ENCODE results near the gene BRPF3. TPM values are rescaled to one million over a fixed set of nuclear protein-coding genes. Genes with fewer than 3 reads are reported as not detected.

BRPF3 gene
- polyA plus RNA-seq, 1 donor from 2014 or later: 10.1 TPM

DNA sequence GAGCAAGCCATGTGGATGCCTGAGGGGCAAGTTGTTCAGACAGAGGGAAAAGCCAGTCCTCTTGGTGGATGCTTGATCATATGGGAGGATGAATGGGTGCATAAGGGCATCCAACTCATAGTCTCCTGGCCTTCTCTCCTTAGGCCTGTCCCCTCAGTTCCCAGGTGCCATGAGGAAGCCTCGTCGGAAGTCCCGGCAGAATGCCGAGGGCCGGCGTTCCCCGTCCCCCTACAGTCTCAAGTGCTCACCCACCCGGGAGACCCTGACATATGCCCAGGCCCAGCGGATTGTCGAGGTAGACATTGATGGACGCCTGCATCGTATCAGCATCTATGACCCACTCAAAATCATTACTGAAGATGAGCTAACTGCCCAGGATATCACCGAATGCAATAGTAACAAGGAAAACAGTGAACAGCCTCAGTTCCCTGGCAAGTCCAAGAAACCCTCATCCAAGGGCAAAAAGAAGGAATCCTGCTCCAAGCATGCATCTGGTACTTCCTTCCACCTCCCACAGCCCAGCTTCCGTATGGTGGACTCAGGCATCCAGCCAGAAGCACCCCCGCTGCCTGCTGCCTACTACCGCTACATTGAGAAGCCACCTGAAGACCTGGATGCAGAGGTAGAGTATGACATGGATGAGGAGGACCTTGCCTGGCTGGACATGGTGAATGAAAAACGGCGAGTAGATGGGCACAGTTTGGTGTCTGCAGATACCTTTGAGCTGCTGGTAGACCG is 3.8 kb downstream of the BRPF3 start:
- H3K36me3 ChIP-seq (ENCODE audit: insufficient read depth, low read length): peaks cover 36% of the 10 kb centered on the region

DNA sequence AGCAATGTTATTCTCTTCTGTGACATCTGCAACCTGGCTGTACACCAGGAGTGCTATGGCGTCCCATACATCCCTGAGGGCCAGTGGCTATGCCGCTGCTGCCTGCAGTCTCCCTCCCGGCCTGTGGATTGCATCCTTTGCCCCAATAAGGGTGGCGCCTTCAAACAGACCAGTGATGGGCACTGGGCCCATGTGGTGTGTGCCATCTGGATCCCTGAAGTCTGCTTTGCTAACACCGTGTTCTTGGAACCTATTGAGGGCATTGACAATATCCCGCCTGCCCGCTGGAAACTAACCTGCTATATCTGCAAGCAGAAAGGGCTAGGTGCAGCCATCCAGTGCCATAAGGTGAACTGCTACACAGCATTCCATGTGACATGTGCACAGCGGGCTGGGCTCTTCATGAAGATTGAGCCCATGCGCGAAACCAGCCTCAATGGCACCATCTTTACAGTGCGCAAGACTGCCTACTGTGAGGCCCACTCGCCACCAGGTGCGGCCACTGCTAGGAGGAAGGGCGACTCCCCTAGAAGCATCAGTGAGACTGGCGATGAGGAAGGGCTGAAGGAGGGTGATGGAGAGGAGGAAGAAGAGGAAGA is 4.6 kb downstream of the BRPF3 start:
- Histone ChIP-seq H3K9me3 (ENCODE audit: low read length) (no peaks in the 10 kb centered on the region), H3K79me2 (replicated peaks; ENCODE audit: insufficient read depth, low read length) (peaks cover 82% of the 10 kb centered on the region), H3K27me3 (ENCODE audit: insufficient read depth, low read depth, low read length) (no peaks in the 10 kb centered on the region), H3K9ac (ENCODE audit: low read length) (no peak overlapping the region), H3K36me3 (ENCODE audit: insufficient read depth, low read length) (peaks cover 36% of the 10 kb centered on the region), H3F3A (ENCODE audit: insufficient read depth, low read length, poor library complexity, severe bottlenecking) (no peaks in the 10 kb centered on the region), H3K27ac (ENCODE audit: low read length) (no peak overlapping the region), H3K9me2 (ENCODE audit: insufficient read depth, low read length) (no peaks in the 10 kb centered on the region), H3K4me3 (ENCODE audit: low read length) (peak overlapping the region; percentile 39), H3K4me2 (ENCODE audit: low read length) (no peak overlapping the region), H4K20me1 (ENCODE audit: insufficient read depth) (no peaks in the 10 kb centered on the region), H2AFZ (ENCODE audit: low read depth, low read length) (no peak overlapping the region)
- no peak for TF ChIP-seq MXI1 (conservative IDR thresholded peaks at IDR 0.05; ENCODE audit: poor library complexity, severe bottlenecking)
- no peak for TF ChIP-seq RAD21 (conservative IDR thresholded peaks at IDR 0.05)
- no peak for TF ChIP-seq SMC3 (conservative IDR thresholded peaks at IDR 0.05; ENCODE audit: poor library complexity)
- no peak for TF ChIP-seq EP300 (conservative IDR thresholded peaks at IDR 0.05; ENCODE audit: poor library complexity, severe bottlenecking)
- no peak for TF ChIP-seq POLR2AphosphoS5 (IDR thresholded peaks at IDR 0.05)
- TF ChIP-seq, protein P1, sequence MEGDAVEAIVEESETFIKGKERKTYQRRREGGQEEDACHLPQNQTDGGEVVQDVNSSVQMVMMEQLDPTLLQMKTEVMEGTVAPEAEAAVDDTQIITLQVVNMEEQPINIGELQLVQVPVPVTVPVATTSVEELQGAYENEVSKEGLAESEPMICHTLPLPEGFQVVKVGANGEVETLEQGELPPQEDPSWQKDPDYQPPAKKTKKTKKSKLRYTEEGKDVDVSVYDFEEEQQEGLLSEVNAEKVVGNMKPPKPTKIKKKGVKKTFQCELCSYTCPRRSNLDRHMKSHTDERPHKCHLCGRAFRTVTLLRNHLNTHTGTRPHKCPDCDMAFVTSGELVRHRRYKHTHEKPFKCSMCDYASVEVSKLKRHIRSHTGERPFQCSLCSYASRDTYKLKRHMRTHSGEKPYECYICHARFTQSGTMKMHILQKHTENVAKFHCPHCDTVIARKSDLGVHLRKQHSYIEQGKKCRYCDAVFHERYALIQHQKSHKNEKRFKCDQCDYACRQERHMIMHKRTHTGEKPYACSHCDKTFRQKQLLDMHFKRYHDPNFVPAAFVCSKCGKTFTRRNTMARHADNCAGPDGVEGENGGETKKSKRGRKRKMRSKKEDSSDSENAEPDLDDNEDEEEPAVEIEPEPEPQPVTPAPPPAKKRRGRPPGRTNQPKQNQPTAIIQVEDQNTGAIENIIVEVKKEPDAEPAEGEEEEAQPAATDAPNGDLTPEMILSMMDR (IDR thresholded peaks at IDR 0.05; ENCODE audit: poor library complexity, severe bottlenecking): no peak
- TF ChIP-seq, protein P2, sequence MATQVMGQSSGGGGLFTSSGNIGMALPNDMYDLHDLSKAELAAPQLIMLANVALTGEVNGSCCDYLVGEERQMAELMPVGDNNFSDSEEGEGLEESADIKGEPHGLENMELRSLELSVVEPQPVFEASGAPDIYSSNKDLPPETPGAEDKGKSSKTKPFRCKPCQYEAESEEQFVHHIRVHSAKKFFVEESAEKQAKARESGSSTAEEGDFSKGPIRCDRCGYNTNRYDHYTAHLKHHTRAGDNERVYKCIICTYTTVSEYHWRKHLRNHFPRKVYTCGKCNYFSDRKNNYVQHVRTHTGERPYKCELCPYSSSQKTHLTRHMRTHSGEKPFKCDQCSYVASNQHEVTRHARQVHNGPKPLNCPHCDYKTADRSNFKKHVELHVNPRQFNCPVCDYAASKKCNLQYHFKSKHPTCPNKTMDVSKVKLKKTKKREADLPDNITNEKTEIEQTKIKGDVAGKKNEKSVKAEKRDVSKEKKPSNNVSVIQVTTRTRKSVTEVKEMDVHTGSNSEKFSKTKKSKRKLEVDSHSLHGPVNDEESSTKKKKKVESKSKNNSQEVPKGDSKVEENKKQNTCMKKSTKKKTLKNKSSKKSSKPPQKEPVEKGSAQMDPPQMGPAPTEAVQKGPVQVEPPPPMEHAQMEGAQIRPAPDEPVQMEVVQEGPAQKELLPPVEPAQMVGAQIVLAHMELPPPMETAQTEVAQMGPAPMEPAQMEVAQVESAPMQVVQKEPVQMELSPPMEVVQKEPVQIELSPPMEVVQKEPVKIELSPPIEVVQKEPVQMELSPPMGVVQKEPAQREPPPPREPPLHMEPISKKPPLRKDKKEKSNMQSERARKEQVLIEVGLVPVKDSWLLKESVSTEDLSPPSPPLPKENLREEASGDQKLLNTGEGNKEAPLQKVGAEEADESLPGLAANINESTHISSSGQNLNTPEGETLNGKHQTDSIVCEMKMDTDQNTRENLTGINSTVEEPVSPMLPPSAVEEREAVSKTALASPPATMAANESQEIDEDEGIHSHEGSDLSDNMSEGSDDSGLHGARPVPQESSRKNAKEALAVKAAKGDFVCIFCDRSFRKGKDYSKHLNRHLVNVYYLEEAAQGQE (IDR thresholded peaks at IDR 0.05; ENCODE audit: borderline replicate concordance): no peak
- no peak for TF ChIP-seq EZH2 (IDR thresholded peaks at IDR 0.05; ENCODE audit: borderline replicate concordance, insufficient read depth, low read length, poor library complexity, severe bottlenecking)
- no peak for TF ChIP-seq TAF1 (IDR thresholded peaks at IDR 0.05; ENCODE audit: low read depth)

More for the DNA sequence above, 3.8 kb downstream of the BRPF3 start:
- TF ChIP-seq, protein P1 (IDR thresholded peaks at IDR 0.05; ENCODE audit: poor library complexity, severe bottlenecking): no peak
- TF ChIP-seq, protein P2 (IDR thresholded peaks at IDR 0.05; ENCODE audit: borderline replicate concordance): no peak
- TF ChIP-seq MXI1 (conservative IDR thresholded peaks at IDR 0.05; ENCODE audit: poor library complexity, severe bottlenecking): no peak
- Histone ChIP-seq H3K9ac (ENCODE audit: low read length) (no peak overlapping the region), H3K9me3 (ENCODE audit: low read length) (no peaks in the 10 kb centered on the region), H3K27me3 (ENCODE audit: insufficient read depth, low read depth, low read length) (no peaks in the 10 kb centered on the region), H3K79me2 (replicated peaks; ENCODE audit: insufficient read depth, low read length) (peaks cover 78% of the 10 kb centered on the region), H3F3A (ENCODE audit: insufficient read depth, low read length, poor library complexity, severe bottlenecking) (no peaks in the 10 kb centered on the region), H3K4me2 (ENCODE audit: low read length) (no peak overlapping the region), H4K20me1 (ENCODE audit: insufficient read depth) (no peaks in the 10 kb centered on the region), H3K4me3 (ENCODE audit: low read length) (no peak overlapping the region), H3K27ac (ENCODE audit: low read length) (no peak overlapping the region), H3K9me2 (ENCODE audit: insufficient read depth, low read length) (no peaks in the 10 kb centered on the region), H2AFZ (ENCODE audit: low read depth, low read length) (no peak overlapping the region)
